Pons (tissue), 1 donor: ENCODE measurements around the gene RASGRP3.
A peak's percentile ranks its signal among the peaks of the same experiment; 100 is the strongest.

ENCODE experiments used
- DNase-seq: peaks from one replicate; pipeline ENCODE4 v3.0.0-alpha.2; 2016; ENCODE audit warnings: low spot score

RASGRP3 gene

GRCh38 chr2:33581872-33582271 is 105.4 kb downstream of the RASGRP3 start:
- no peak for DNase-seq

DNA sequence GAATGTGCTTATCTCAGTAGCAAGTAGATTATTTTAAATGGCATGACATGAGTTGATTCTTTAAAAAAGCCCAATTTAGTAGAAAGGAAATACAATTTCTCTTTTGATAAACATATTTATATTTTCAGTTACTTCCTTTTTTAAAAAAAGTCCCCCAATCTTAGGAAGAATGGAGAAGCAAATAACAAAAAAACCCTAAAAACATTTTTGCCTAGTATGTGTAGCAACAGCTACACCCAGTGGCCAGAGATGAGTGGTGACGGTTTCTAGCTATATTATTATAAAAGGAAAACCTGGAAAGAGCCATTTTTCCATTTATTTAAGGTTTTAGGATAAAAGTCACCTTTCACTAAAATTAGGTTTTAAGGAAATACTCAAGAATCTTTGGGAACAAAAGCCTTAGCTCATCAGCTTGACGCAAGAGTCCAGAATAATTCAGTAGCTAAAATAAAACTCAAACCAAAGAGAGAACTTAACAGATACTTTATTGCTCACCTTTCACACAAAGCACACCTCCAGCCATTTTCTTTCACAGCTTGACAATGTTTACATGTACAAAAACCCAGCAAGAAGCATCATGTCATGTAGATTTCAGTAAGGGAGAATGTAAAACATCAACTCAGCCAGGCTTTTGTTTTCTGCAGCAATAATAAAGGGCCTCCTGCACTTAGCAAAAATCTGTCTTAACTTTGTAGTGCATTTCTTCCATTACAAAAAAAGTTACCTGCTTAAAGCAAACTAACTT is 106.9 kb downstream of the RASGRP3 start:
- DNase-seq = peak; percentile 88

DNA sequence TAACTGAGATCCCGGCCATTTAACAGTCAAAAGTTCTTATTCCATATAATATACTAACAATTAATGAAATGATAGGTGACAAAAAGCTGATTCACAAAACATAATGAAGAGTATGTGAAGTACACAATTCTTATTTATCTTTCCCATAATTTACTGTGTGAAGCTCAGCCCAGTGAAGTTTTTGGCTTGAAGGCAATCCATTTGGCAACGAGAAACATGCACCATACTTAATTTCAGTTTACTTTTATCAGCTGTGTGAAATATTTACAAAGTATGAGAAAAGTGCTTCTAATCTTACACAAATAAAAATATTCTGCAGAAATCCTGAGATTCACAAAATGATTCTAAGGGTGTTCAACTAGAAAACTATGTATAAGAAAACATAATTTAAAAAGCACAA is 110.3 kb downstream of the RASGRP3 start:
- no peak for DNase-seq

- DNase-seq = no peak
Observed at GRCh38 chr2:33588232-33588631, 111.8 kb downstream of the RASGRP3 start.

DNA sequence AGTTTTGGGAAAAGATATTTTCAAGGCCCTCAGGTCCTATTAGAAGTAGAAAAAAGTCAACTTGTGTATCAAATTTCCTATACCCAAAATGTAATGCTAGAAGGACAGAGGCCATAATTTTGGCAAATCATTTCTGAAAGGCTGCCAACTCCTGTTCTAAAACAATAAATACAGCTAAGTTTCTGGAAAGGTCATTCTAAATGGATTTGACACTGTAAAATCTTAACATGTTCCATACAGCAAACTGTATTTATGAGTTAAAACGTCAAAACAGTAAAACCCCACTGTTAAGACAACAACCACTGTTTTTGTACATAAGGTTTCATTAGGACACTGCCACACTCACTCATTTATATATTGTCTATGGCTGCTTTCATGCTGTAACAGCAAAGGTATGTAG is 113.0 kb downstream of the RASGRP3 start:
- DNase-seq = no peak

GRCh38 chr2:33595385-33595784 is 118.9 kb downstream of the RASGRP3 start:
- peak; percentile 72 for DNase-seq

DNA sequence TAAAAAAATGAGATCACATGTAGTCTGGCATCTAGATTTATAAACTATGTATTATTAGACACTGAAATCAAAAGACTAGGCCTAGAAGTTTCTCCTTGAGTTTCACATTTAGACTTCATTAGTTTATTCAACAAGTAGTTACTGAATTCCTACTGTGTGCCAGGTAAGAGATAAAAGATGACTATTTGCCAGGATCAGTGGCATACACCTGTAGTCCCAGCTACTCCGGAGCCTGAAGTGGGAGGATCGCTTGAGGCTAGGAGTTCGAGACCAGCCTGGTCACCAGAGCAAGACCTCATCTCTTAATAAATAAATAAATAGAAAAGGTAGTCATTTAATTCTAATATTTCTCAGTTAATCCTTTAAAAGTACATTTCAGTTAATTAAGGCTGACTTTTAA is 120.6 kb downstream of the RASGRP3 start:
- no peak for DNase-seq

- no peak for DNase-seq
Observed at GRCh38 chr2:33598561-33599174, 122.2 kb downstream of the RASGRP3 start.

DNA sequence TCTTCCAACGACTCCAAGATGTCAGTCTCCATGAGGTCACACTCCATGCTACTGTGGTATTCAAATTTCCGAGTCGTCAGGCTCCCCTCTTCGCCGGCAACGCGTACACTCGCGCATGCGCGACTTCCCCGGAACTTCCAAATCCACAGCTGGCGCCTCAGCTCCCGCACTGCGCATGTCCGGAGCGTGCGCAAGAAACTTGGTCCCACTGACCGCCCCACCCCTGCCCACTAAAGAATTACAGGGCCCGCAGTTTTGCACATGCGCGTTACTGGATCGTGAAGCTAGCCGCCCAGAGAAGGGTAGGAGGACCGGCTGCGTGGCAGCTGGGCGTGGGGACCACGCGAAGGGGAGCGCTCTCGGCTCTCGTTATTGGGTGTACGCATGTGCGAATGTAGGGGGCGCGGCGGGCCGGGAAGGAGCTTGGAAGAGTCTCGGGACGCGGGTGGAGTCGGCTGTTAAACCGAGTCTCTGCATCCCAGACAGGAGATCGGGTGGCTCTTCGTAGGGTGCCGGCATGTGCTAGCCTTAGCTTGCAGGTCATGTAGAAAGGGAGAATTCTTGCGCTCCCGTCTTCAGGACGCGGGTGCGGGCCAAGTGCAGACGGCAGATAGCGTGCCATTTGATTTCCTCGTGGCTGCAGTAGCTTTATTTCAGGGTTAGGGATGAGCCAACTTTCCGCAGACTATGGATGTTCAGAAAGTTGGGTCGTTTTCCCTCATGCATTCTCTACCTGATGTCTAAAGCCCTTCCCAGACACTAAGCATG is 122.9 kb downstream of the RASGRP3 start, which contains the start of gene FAM98A:
FAM98A (minus strand) TSS at position 125 of the 768 bp plus-strand sequence; CDS start at position 47, 78 bp downstream.
- DNase-seq = peak; percentile 99

GRCh38 chr2:33599943-33600192 is 123.4 kb downstream of the RASGRP3 start:
- DNase-seq = no peak

DNA sequence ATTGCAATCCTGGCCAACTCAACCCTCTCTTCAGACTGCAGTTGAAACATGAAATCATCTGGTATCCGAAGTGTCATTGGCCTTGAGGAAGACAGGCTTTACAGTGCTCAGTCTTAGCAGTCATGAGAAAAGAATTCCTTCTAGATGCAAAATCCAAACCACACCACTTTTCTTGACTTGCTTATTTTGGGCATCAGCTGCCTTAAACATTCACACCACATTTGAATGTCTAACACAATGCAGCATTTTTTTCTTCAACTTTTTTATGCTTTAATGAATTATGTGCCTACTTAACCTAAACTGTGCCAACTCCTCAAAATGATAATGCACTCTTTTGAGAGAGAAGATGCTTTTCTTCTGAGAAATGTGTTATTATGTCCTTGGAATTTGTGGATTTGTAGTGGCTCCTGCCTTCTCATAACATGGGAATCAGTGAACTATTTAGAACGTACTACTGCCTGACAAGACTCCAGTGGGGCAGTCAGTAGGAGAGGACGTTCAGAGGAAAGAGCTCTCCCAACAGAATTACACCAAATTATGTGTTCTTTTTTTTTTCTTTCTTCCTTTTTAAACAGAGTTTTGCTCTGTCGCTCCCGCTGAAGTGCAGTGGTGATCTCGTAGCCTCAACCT is 125.9 kb downstream of the RASGRP3 start:
- DNase-seq = no peak

- DNase-seq = no peak
Observed at GRCh38 chr2:33603416-33603815, 127.0 kb downstream of the RASGRP3 start.

DNA sequence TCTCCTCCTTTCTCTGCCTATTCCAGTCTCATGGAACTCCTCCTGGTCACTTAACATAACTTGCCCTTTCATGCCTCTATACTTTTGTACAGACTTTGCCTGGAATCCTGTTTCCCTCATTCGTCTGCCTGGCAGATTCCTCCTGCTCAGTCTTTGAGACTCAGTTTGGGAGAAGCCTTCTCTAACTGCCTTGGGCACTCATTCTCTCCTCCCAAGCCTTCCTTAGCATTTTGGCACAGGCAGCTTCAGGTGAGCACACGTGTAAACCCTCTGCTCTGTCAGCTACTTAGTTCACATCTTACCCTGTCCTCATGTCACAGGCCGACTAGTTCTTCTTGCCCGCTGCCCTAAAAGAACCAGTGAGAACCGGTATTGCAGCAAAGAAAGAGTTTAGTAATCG is 128.6 kb downstream of the RASGRP3 start:
- DNase-seq = no peak

DNA sequence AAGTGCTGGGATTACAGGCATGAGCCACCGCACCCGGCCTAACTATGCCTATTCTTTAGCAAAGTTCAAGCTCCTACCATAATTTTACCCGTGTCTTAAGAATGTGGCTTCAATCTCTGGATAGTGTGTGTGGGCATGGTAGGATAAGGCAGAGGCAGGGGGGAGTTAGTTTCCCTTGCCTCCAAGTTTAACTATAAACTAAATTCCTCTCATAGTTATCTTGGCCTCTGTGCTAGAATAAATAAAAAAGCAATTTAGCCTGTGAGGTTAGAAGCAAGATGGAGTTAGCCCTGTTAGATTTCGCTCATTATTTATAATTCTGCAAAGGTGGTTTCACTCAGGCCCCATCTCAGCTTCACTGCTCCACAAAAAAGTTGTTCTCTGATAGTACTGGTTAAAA is 129.7 kb downstream of the RASGRP3 start:
- DNase-seq = no peak

DNA sequence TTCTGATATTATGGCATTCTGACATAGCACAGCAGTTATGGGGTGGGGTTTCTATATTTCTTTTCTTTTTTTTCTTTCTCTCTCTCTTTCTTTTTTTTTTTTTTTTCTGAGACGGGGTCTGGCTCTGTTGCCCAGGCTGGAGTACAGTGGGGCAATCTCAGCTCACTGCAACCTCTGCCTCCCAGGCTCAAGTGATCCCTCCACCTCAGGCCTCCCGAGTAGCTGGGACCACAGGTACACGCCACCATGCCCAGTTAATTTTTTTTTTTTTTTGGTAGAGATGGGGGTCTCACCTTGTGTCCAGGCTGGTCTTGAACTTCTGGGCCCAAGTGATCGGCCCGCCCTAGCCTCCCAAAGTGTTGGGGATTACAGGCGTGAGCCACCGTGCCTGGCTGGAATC is 130.2 kb downstream of the RASGRP3 start:
- DNase-seq = no peak

DNA sequence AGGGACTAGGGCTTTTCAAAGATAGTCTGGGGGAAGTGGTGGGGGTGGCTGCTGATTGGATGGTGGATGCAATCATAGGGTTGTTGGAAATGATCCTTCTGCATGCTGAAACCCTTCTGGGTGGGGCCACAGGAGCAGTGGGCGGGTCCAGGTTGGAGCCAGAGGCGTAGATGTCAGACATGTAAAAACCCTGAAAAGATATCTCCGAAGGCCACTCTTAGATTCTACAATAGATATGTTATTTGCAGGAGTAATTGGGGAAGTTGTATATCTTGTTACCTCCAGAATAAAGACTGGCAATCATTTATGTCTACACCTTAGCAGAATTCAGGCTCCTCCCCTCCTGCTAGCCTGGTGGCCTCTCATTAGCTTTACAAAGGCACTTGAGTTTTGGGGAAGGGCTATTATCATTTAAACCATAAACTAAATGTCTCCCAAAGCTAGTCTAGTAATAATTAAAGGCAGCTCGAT is 130.8 kb downstream of the RASGRP3 start:
- DNase-seq = no peak

DNA sequence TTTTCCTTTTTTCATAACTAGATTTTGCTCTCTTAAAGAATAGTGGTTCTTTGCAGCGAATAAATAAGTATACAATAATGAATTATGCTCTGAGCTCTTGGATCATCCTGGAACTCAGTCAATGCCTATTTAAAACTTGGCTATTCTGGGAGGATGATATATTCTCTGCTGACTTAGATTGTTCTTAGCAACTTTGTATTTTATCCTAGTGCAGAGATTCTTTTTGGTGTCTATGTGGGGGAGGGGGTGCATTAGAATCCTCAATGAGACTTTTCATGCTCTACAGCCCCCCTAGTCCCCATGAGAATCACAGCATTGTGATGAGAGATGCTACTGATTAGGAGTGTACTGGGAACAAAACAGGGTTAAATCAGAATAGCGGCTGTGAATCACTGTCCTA is 131.5 kb downstream of the RASGRP3 start:
- no peak for DNase-seq

DNA sequence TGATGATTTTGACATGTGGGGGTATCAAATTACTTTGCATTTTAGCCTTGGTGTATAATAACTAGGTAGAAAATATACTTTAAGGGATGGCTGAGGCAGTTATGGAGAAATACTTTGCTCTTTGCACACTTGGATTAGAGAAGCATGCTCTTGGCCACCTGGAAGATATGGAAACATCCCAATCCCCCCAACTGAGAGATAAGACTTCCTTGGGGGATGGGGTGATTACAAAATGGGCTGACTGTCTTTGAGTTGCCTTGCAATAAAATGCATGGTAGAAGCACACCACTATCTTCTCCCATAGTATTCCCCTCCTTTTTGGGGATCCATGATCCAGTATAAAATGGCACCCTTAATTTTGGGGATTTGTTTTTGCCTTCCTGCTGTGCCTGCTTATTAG is 137.7 kb downstream of the RASGRP3 start:
- no peak for DNase-seq
